ENCODE results near the gene ANKMY1.

ANKMY1 gene

GRCh38 chr2:240457223-240458043, 100.4 kb downstream of the ANKMY1 start:
- no peak for DNase-seq

- DNase-seq, result no peak
Measured at GRCh38 chr2:240456447-240457222, 101.2 kb downstream of the ANKMY1 start.

DNA sequence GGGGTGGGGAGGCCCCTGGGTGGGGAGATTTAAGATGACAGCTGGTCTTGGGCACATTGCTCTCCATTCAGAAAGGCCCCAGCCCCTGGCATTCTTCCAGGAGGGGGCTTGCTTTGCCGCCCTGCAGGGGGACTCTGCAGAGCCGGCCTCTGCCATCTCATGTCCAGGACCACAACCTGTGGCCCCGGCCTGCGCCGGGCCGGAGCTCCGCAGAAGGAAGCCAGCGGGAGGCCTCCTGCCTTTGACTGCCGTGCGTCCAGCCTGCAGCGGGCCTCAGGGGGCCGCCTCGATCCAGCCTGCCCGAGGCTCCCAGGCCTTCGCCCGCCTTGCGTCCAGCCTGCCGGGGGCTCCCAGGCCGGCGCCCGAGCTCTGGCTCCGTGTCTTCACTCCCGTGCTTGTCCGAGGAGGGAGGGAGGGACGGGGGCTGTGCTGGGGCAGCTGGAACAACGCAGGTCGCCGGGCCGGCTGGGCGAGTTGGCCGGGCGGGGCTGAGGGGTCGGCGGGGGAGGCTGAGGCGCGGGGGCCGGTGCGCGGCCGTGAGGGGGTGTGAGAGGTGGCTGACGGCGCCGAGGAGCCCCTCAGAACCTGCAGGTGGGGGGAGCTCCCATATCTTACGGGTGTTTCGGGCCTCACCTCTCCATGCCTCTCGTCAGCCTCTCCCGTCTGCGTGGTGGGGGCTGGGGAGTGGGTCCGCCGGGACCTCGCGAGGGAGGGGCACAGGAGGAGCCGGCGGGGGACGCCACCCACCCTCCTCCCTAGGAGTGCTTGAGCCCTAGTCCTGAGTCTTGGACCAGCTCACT, 101.9 kb downstream of the ANKMY1 start:
- DNase-seq, result no peak

GRCh38 chr2:240455272-240455646, 102.5 kb downstream of the ANKMY1 start:
- no peak for DNase-seq

- no peak for DNase-seq
Measured at GRCh38 chr2:240454106-240454901, 103.5 kb downstream of the ANKMY1 start.

GRCh38 chr2:240453461-240454105, 104.2 kb downstream of the ANKMY1 start:
- no peak for DNase-seq

DNA sequence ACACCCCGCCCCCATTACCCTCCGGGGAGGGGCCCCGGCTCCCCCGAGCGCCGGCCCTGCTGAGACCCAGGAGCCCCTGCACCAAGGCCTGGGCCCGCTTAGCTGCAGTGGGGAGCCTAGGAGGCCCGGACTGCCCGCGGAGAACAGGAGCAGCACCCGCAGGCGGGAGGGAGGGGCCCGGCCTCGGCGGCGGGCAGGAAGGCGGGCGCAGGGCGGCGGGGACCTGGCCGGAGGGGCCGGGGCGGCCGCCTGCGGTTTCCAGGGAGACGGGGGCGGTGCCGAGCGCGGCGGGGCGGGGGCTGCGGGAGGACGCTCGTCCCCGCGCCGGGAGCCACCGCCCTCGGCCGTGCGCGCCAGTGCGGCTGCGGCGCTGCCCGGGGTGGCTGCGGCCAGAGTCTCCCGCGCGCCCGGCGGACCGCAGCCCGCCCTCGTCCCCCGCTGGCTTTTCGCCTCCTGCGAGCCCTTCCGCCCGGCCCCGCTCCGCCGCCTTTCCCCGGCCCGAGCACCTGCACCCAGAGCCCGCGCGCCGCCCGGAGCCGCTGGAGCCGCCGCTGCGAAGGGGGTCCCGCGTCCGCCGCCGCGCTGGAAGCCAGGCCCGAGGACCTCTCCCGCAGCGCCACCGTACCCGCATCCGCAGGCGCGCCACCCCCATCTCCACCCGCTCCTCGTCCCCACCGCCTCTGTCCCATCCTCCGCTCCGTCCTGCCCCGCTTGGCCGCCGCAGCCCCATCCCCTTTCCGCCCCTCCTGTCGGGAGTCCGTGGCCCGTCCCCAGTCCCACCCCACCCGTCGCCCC, 105.1 kb downstream of the ANKMY1 start:
- no peak for DNase-seq

GRCh38 chr2:240451791-240452461, 105.9 kb downstream of the ANKMY1 start:
- DNase-seq, result no peak

GRCh38 chr2:240451108-240451611, 106.6 kb downstream of the ANKMY1 start:
- no peak for DNase-seq

GRCh38 chr2:240450532-240451107, 107.2 kb downstream of the ANKMY1 start:
- DNase-seq, result no peak

- peak; percentile 8 for DNase-seq
Measured at GRCh38 chr2:240449764-240450531, 107.8 kb downstream of the ANKMY1 start.

DNA sequence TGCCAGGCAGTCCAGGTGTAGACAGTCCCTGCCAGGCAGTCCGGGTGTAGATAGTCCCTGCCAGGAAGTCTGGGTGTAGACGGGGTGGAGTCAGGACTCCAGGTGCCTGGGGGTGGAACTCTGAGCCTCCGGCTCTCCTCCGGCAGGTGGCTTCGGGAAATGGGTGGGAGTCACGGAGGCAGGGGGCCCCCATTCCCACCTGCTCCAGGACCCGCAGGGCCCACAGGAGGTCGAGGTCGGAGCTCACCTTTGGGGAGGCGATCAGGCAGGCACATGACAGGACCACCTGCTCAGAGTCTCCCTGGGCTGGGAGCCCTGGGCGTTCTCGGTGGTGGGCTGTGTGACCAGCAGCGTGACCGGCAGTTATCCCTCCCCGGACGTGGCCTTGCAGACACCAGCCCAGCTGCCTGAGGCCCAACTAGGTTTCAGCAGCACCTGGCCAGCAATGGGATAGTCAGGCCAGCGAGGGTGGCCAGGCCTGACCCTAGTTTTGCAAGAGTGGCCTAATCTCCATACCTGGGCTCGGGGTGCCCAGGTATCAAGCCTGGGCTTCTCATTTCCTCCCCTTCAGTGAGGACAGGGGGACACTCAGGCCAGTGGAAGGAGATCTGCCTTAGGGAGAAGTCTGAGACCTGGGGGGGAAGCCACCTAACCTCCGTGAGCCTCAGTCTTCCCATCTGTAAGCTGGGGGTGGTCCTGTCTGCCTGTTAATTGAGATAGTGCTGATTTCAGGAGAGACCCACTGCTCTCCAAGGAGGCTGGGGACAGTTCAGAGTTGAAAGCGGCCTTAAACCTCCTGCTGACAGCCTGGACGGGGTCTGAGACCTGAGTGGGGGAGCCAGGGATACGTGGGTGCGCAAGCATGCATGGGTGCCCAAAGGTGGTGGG, 109.2 kb downstream of the ANKMY1 start:
- no peak for DNase-seq

GRCh38 chr2:240447934-240448333, 109.9 kb downstream of the ANKMY1 start:
- no peak for DNase-seq

- DNase-seq, result no peak
Measured at GRCh38 chr2:240447331-240447730, 110.5 kb downstream of the ANKMY1 start.

DNA sequence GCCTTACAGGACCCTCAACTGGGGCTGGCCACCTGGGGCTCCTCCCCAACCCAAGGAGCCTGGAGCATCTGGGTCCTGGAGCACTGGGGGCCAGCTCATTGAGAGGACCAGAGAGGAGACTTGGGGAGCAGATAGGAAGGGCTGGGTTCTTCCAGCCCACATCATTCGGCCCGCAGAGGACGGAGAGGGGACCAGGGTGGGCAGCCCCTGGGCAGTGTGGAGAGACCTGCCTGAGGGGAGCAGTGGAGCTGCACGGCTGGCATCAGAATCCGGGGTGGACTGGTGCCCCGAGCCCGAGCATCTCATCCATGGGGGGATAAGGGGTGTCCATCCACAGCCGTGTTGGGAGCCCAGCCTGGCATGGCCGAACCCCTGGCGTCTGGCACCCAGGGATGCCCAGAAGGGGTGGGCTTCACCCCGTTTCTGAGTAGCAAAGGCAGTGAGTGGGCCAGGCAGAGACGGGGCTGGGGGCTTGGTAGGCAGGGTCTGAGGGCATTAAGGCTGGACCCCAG, 111.1 kb downstream of the ANKMY1 start:
- no peak for DNase-seq

GRCh38 chr2:240445961-240446663, 111.7 kb downstream of the ANKMY1 start:
- no peak for DNase-seq

DNA sequence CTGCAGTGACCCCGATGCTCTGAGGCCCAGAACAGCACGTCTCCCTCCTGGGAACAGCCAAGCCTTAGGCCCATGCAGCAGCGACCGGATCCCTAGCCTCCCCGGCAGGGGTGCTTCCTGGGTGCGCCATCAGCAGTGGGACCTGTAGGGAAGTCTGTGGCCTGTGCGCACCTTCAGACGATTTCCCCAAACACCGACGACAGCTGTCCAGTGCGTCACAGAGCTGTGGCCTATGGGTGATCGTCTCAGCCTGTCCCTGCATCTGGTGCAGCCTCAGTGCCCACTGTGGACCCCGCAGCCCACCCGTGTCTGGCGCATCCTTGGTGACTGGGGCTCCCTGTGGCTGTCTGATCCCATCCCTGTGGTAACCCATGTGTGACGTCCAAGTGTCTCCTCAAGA, 113.3 kb downstream of the ANKMY1 start:
- no peak for DNase-seq

Data from fibroblast of skin of right quadriceps (primary cell).